Measurements from ENCODE around the gene POU5F1. TPM values are rescaled to one million over a fixed set of nuclear protein-coding genes. Genes with fewer than 3 reads are reported as not detected.

The POU5F1 gene
- total and polyA plus RNA-seq, 9 of the 15 experiments (the other 6 are each of a cell fraction or from before 2014, with no cell fraction given), result 0.06 to 2.0 (median 0.10) TPM; not detected in 6

DNA sequence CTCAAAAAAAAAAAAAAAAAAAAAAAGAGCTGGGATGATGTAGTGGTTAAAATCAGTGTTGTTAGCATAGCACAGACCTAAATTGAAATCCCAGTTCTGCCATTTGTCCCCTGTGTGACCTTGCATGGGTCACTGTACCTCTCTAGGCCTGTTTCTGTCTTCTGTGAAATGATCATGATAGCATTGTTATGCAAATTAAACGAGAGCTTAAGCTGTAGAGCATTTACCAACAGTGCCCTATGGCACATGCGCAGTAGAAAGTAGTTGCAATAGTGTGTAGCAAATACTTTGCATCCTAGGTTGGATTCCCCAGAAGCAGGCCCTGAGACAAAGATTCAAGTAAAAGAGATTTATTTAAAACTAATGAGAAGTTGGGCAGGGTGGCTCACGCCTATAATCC, 38.9 kb downstream of the POU5F1 start (continued):
- no peak for TF ChIP-seq TEAD1 (CRISPR knock-in tag; IDR thresholded peaks at IDR 0.05)
- TF ChIP-seq CEBPZ (IDR thresholded peaks at IDR 0.05; ENCODE audit: borderline replicate concordance, low read depth, low read length), result no peak
- TF ChIP-seq ZNF398 (CRISPR knock-in tag; IDR thresholded peaks at IDR 0.05), result no peak
- peak in 1 of 2 experiments; percentile 33; a peak in 2 of 4 replicates for TF ChIP-seq NRF1 (conservative IDR thresholded peaks at IDR 0.05 in 1 of 2, IDR thresholded peaks at IDR 0.05 in 1 of 2)
- no peak for TF ChIP-seq GABPA (tag; conservative IDR thresholded peaks at IDR 0.05; ENCODE audit: low read depth)
